Thyroid gland (tissue), 4 donors: ENCODE data around the gene SGCA. TPM values are rescaled to one million over a fixed set of nuclear protein-coding genes. Genes with fewer than 3 reads are reported as not detected.

ENCODE experiments used
- DNase-seq, 2 donors: peaks; one replicate each; pipeline ENCODE4 v3.0.0-alpha.2; 2019
- H3K27ac ChIP-seq, 3 donors: fragments of 200-600 bp; sonication (generic); 1 replicate in 2 of 3; 2 replicates in 1 of 3; pipeline ENCODE4 v1.5.1; 2016 to 2019; ENCODE audit warnings: mild to moderate bottlenecking in 1 of 3, moderate library complexity in 1 of 3
- H3K27me3 ChIP-seq: fragments of 200-600 bp; sonication (generic); one replicate; pipeline ENCODE4 v1.5.1; 2019
- H3K36me3 ChIP-seq, 2 donors: fragments of 200-600 bp; sonication (generic); one replicate each; pipeline ENCODE4 v1.5.1; 2016 to 2019
- H3K4me1 ChIP-seq, 2 donors: fragments of 200-600 bp; sonication (generic); one replicate each; pipeline ENCODE4 v1.5.1; 2017 to 2019
- H3K4me3 ChIP-seq, 3 donors: fragments of 200-600 bp; sonication (generic); replicated peaks in 1 of 3; 1 replicate in 2 of 3; 2 replicates in 1 of 3; pipeline ENCODE4 v1.5.1; 2016; ENCODE audit warnings: mild to moderate bottlenecking in 1 of 3
- H3K9me3 ChIP-seq: fragments of 200-600 bp; sonication (generic); one replicate; pipeline ENCODE4 v1.5.1; 2017
- CTCF ChIP-seq, 6 experiments: fragments of 200-600 bp in 3 of 6; fragments of 450-650 bp in 3 of 6; sonication (generic) in 3 of 6; IDR thresholded peaks; one replicate each; pipeline ENCODE4 v1.5.1; 2016 to 2019; ENCODE audit warnings: antibody characterized with exemption in 6 of 6, mild to moderate bottlenecking in 2 of 6, inconsistent platforms in 1 of 6, moderate library complexity in 1 of 6
- POLR2A ChIP-seq, 2 donors: fragments of 450-650 bp; IDR thresholded peaks; one replicate each; pipeline ENCODE4 v1.6.1; 2017; ENCODE audit warnings: antibody characterized with exemption in 2 of 2, mild to moderate bottlenecking in 2 of 2, moderate library complexity in 1 of 2
- WGBS, 2 donors: methylation state at CpG; one replicate each; pipeline ENCODE4 v1.1.5; 2017; 5-methylcytosine and 5-hydroxymethylcytosine counted together
- intact Hi-C: fragments of 100-400 bp; cut with DNase I; formaldehyde crosslinking; loops from one replicate; pipeline ENCODE4 v1.15.1; 2023
- total RNA-seq, 4 donors: library from RNA; depleted of rRNA; stranded (reverse); fragments of >200 nt; gene quantifications; one replicate each; pipeline ENCODE4 v1.2.3, GENCODE V29; 2016

Gene SGCA
- total RNA-seq, 4 donors from 2014 or later: 2.0 TPM; not detected in 3

DNA sequence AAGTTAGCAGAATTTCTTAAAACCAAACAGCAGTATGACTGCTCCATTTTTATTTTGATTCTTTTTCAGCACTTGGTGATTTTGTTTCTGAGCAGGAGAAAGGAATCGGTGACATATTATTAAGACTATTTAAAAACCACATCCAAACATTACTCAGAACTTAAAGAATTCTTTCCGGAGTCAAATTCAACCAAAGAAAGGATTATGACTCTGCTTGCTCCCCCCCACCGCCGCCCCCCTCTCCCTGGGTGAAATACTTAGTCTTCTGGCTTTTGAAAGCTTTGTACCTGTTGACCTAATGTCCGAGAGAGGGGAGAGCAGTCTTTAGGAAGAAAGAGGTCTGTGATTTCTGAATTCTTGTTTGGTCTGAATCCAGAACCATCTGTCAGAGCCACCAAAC is 53.5 kb downstream of the SGCA start:
- 32 to 36% methylated on average over 5 of the region's 5 CpGs for WGBS, 2 donors
- H3K4me3 ChIP-seq: no peak overlapping the region
- H3K4me1 ChIP-seq: peaks cover 21 to 42% of the 10 kb centered on the region in 2 donors
- TF ChIP-seq POLR2A (IDR thresholded peaks at IDR 0.05) (no peak), CTCF (IDR thresholded peaks at IDR 0.05) (no peak)
- no peaks in the 10 kb centered on the region for H3K36me3 ChIP-seq
- H3K27me3 ChIP-seq: no peaks in the 10 kb centered on the region
- no peaks in the 10 kb centered on the region for H3K9me3 ChIP-seq
- intact Hi-C loops: no loop called here
- DNase-seq: no peak
- peak overlapping the region in 2 of 3 donors; percentile 25 to 60 for H3K27ac ChIP-seq

- 53% methylated on average over 4 of the region's 4 CpGs for WGBS, 2 donors
- Histone ChIP-seq H3K4me1 (peaks cover 21 to 42% of the 10 kb centered on the region in 2 donors), H3K4me3 (no peak overlapping the region), H3K27me3 (no peaks in the 10 kb centered on the region), H3K9me3 (no peaks in the 10 kb centered on the region), H3K36me3 (no peaks in the 10 kb centered on the region), H3K27ac (no peak overlapping the region)
- intact Hi-C loops: no loop called here
- no peak for DNase-seq
- TF ChIP-seq POLR2A (IDR thresholded peaks at IDR 0.05): no peak
- TF ChIP-seq CTCF (IDR thresholded peaks at IDR 0.05): no peak
Observed at GRCh38 chr17:50219939-50220465, 54.2 kb downstream of the SGCA start.

- no peaks in the 10 kb centered on the region for H3K9me3 ChIP-seq
- H3K27ac ChIP-seq: no peak overlapping the region
- no peak for TF ChIP-seq POLR2A (IDR thresholded peaks at IDR 0.05)
- TF ChIP-seq CTCF (IDR thresholded peaks at IDR 0.05): no peak
- no peaks in the 10 kb centered on the region for H3K27me3 ChIP-seq
- intact Hi-C loops: no loop called here
- no peaks in the 10 kb centered on the region for H3K36me3 ChIP-seq
- H3K4me3 ChIP-seq: no peak overlapping the region
- DNase-seq: no peak
- WGBS, 2 donors: 82 to 84% methylated on average over 15 of the region's 15 CpGs
- peaks cover 21 to 42% of the 10 kb centered on the region in 2 donors for H3K4me1 ChIP-seq
Observed at GRCh38 chr17:50220811-50221210, 55.0 kb downstream of the SGCA start.

DNA sequence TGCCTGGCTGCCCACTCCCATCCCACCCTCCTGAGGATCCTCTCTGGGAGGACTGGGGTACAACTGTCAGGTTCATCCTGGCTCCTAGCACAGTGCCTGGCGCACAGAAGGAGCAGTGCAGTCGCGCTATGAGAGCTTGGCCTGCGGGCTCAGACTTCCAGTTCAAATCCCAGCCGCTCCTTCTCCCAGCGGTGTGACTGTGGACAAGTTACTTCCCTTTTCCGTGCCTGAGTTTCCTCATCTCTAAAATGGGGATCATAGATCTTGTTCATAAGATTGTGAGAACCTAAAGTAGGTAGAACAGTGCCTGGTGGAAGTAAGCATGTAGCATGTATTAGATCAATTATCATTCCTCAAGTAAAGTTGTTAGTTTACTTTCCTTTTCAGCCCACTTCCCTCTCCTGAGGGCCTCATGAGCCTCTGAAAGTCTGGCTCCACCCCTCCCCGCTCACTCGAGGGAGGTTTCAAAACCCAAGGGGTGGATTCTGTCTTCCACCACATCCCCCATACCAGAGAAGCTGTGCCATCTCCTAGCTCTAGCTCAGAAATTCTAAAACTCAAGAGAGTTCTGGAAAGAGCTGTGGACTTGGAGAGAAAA is 55.6 kb downstream of the SGCA start:
- Histone ChIP-seq H3K27ac (peak overlapping the region in 2 of 3 donors; percentile 22 to 74), H3K36me3 (no peaks in the 10 kb centered on the region), H3K4me1 (peaks cover 21 to 42% of the 10 kb centered on the region in 2 donors), H3K9me3 (no peaks in the 10 kb centered on the region), H3K4me3 (no peak overlapping the region), H3K27me3 (no peaks in the 10 kb centered on the region)
- peak; percentile 26 to 43 for DNase-seq
- TF ChIP-seq CTCF (IDR thresholded peaks at IDR 0.05): no peak
- intact Hi-C loops: no loop called here
- 80 to 81% methylated on average over 9 of the region's 9 CpGs for WGBS, 2 donors

DNA sequence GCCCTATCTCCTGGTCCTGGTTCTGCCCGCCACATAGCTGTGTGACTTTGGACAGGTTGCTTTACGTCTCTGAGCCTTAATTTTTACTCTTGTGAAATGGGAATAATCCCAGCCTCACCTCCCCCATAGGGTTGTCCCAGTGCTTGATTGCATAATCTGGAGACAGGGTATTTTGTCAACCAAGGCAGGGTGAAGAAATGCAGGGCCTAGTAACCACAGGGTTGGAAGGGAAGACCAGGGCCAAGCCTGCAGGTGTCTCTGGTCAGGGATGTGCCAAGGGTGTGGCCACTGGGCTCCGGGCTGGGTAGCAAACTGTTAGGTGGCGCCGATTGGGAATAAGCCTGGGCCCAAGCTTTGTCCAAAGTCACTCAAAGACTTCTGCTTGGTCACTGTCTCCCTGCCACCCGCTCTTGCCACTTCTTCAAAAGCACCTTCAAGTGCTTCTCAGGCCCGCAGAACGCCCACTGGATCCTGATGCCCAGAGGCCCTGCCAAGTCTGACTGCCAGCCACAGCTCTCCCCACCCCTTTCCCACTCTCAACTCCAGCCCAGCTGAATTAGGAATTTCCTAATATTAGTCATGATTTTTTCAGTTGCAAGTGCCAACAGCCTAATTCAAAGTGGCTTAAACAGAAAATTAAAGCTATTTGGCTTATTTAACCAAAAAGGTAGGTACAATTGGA is 56.2 kb downstream of the SGCA start:
- TF ChIP-seq CTCF (IDR thresholded peaks at IDR 0.05) (no peak), POLR2A (IDR thresholded peaks at IDR 0.05) (no peak)
- peak; percentile 90 to 91 for DNase-seq
- H3K36me3 ChIP-seq: no peaks in the 10 kb centered on the region
- intact Hi-C loops: no loop called here
- 39 to 42% methylated on average over 8 of the region's 8 CpGs for WGBS, 2 donors
- peak overlapping the region; percentile 22 to 87 (median 74) for H3K27ac ChIP-seq
- H3K27me3 ChIP-seq: no peaks in the 10 kb centered on the region
- no peak overlapping the region for H3K4me3 ChIP-seq
- no peaks in the 10 kb centered on the region for H3K9me3 ChIP-seq
- H3K4me1 ChIP-seq: peaks cover 21 to 42% of the 10 kb centered on the region in 2 donors
